Uterus (tissue), 2 donors: ENCODE results near the gene IFITM10.
"Not testable (repeated sequence)": the region's sequence is repeated elsewhere in the genome, so short reads cannot be mapped to it uniquely, and the experiment has no call there.

ENCODE experiments used
- CTCF ChIP-seq, 4 experiments: fragments of 200-600 bp in 2 of 4; fragments of 450-650 bp in 2 of 4; sonication (generic) in 2 of 4; IDR thresholded peaks; one replicate each; pipeline ENCODE4 v1.5.1; 2016 to 2019; ENCODE audit warnings: antibody characterized with exemption in 4 of 4, mild to moderate bottlenecking in 2 of 4, moderate library complexity in 1 of 4
- POLR2A ChIP-seq, 2 donors: fragments of 450-650 bp; IDR thresholded peaks; one replicate each; pipeline ENCODE4 v1.6.1; 2016; ENCODE audit warnings: antibody characterized with exemption in 2 of 2, mild to moderate bottlenecking in 1 of 2, moderate library complexity in 1 of 2

- TF ChIP-seq CTCF, POLR2A (IDR thresholded peaks at IDR 0.05): not testable (repeated sequence)
Measured at GRCh38 chr11:1688336-1688947, 62.0 kb downstream of the IFITM10 start.
